HG03064 (cell line): ENCODE results near the gene JAK3.
"Not testable (repeated sequence)": the region's sequence is repeated elsewhere in the genome, so short reads cannot be mapped to it uniquely, and the experiment has no call there.

Experiments
- ATAC-seq: cut with Tn5 transposase; IDR thresholded peaks from one replicate; pipeline ENCODE4 v1.9.1; 2021; ENCODE audit warnings: low read depth; ENCODE audit not compliant: unreplicated experiment

JAK3 gene

DNA sequence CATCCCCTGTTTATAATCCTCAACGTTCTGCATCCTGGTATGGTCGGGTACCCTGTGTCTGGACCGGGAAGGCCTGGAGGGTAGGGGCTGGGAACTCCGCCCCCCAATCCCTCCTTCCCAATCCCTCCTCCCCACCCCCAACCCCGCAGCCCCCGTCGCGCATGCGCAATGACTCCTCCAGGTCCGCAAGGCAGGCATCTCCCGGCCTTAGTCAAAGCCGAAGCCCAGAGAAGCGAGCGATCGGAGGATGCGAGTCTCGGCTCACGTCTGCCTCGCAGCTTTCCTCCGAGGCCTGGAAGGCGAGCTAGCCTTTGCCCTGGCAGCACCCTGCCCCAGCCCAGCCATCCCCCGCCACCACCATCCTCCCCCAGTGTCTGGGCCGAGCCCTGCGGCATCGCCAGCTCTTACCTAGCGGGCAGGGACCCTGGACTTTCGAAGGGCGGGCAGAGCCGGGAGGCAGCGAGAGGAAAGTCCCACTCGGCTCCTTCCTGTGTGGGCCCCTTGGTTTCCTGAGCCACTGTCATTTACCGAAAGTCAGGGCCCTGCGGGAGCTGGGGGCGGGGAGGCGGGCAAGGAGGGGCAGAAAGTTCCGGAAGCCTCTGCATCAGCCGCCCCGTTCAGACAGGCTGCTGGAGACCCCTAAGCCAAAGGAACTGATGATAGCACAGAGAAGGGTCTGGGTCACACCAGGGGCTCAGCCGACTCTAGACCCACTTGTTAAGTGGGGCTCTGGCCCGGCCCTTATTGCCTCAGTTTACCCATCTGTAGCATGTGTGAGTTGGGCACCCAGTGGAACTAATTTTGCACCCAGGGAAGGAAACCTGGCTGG is at the start of gene JAK3:
Gene JAK3, minus strand, starts transcription at position 445 of the 829 bp plus-strand sequence. CDS start 3,565 bp downstream, outside the sequence.
- no peak for ATAC-seq

GRCh38 chr19:17893766-17894165 is 46.0 kb upstream of the JAK3 start:
- ATAC-seq = no peak

DNA sequence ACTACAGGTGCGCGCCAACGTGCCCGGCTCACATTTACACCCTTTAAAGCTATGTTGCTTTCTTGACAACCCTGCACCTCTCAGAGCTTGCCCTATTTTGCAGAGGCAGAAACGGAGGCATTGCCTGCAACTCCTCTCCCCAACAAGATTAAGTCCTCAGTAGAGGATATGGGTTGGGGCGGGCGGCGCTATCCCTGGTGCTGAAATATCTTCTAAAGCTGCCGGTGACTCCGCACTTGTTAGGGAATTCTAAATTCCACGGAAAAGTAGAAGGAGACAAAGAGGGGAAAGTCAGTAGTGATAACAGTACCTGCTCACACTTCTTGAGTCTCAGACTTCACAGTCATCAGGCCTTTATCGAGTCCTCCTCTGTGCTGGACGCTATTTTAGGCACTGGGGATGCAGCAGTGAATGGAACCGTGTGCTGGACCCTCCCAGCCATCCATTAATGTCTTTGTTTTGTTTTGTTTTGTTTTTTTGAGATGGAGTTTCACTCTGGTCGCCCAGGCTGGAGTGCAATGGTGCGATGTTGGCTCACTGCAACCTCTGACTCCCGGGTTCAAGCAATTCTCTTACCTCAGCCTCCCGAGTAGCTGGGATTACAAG is 41.9 kb upstream of the JAK3 start:
- no peak for ATAC-seq

DNA sequence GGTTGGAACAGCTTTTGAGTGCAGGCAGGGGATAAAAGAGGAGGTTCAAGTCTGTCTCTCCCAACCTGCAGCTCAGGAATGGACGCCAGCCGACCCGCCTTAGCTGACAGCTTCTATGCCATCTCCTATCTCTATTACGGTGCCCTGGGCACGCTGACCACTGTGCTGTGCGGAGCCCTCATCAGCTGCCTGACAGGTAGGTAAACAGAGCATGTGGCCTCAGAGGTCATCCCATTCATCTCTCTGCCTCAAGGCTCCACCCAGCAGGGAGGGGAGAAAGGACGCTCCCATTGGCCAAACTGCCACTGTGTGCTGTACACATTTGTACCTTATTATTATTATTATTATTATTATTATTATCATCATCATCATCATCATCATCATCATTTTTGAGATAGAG is 40.5 kb upstream of the JAK3 start:
- ATAC-seq = no peak

- ATAC-seq = not testable (repeated sequence)
Measured at GRCh38 chr19:17887221-17887620, 39.4 kb upstream of the JAK3 start.

GRCh38 chr19:17886515-17886914 is 38.7 kb upstream of the JAK3 start:
- no peak for ATAC-seq

- no peak for ATAC-seq
Measured at GRCh38 chr19:17883627-17884410, 36.0 kb upstream of the JAK3 start.

DNA sequence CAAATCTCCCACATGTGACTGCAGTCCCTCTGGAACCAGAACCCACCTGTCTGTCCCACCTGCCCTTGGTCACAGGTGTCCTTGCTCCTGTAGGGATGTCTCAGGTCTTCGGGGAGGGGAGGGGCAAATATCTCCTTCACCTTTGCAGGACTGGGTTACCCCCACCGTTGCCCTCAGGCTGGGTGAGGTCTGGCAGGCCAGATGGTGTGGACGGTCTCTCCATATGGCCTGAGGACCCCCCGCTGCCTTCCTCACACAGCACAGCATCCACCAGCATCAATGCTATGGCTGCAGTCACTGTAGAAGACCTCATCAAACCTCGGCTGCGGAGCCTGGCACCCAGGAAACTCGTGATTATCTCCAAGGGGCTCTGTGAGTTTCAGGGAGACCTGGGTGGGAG is 33.9 kb upstream of the JAK3 start:
- ATAC-seq = no peak

DNA sequence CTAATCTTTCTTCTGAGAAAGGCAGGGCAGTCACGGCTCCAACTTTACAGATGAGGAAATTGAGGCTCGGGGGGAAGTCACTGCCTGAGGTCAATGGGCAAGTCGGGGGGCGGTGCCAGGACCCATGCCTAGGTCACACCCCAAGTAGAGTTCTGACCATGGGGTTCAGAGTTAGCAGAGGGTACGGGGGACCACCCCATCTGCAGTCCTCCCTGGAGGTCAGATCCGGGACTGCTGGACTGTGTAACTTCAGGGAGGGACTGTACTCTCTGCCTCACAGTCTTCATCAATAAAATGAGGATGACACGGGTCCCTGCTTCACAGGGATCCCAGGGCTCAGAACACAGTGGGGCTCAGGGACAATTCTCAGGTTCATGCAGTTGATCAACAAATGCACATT is 31.7 kb upstream of the JAK3 start:
- ATAC-seq = no peak

DNA sequence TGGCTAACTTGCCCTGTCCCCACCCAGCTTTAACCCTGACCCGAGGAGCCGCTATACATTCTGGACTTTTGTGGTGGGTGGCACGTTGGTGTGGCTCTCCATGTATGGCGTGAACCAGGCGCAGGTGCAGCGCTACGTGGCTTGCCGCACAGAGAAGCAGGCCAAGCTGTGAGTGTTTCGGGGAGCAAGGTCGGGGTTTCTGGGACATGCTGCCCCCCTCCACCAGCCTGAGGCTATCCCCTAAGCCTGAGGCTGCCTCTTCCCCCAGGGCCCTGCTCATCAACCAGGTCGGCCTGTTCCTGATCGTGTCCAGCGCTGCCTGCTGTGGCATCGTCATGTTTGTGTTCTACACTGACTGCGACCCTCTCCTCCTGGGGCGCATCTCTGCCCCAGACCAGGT is 29.9 kb upstream of the JAK3 start:
- no peak for ATAC-seq

- no peak for ATAC-seq
Measured at GRCh38 chr19:17874758-17875135, 27.0 kb upstream of the JAK3 start.

- no peak for ATAC-seq
Measured at GRCh38 chr19:17873786-17874757, 26.3 kb upstream of the JAK3 start.

GRCh38 chr19:17872251-17873001 is 24.6 kb upstream of the JAK3 start:
- no peak for ATAC-seq

GRCh38 chr19:17871878-17872250 is 24.1 kb upstream of the JAK3 start, which contains the start of gene SLC5A5:
Gene SLC5A5 (plus strand): TSS chr19:17871945. CDS start chr19:17872320, 375 bp downstream.
- no peak for ATAC-seq

DNA sequence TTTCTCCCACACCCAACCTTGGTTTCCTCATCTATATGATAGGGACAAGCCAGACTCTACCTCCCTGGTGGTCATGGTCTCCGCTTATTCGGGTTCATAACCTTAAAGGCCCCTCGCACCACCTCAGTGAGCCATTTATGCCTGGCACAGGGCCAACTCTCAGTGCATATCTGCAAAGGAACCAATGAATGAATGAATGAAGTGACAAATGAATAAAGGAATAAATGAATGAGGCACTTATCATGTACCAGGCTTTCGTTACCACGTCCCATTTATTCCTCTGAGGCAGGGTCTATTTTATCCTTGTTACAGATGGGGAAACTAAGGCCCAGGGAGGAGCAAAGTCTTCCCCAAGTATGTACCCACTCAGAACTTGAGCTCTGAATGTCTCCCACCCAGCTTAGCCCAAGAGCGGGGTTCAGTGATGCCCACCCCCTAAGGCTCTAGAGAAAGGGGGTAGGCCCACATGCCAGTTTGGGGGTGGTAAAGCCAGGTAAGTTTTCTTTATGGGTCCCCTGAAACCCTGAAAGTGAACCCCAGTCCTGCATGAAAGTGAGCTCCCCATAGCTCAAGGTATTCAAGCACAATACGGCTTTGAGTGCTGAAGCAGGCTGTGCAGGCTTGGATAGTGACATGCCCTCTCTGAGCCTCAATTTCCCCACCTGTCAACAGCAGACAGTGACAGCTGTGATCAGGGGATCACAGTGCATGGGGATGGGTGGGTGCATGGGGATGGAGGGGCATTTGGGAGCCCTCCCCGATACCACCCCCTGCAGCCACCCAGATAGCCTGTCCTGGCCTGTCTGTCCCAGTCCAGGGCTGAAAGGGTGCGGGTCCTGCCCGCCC is 23.5 kb upstream of the JAK3 start:
- no peak for ATAC-seq

DNA sequence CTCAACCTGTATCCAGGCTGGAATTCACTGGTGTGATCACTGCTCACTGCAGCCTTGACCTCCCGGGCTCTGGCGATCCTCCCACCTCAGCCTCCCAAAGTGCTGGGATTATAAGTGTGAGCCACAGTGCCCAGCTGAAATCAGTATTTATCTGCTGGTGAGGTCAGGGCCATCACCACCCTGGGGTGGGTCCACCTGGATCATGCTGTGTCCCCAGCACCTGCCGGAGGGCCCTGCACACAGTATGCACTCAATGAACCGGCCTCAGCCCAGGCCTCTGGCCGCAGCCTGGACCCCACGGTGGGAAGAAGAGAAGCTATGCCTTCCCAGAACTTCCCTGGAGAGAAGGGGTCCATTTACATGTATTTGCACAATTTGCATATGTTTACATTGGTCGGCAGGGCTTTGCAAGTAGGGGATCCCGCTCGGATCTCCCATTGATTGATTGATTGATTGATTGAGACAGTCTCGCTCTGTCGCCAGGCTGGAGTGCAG is 21.4 kb upstream of the JAK3 start:
- ATAC-seq = no peak

DNA sequence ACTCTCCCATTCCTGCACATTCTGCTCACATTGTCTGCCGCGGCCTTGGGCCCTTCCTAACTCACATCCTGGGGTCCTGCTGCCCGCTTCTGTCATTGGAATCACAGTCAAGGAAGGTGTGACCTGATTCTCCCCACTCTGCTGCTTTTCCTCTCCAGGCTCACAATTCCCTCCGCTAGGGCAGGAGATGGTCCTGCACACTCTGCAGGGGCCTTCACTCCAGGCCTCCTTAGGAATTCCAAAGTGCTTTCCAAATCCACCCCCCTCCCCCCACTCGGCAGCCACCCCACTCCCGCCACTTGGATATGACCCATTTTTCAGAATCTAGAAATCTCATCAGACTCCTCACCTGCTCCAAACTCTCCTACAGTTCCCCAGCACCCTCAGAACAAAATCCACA is 20.9 kb upstream of the JAK3 start:
- no peak for ATAC-seq

DNA sequence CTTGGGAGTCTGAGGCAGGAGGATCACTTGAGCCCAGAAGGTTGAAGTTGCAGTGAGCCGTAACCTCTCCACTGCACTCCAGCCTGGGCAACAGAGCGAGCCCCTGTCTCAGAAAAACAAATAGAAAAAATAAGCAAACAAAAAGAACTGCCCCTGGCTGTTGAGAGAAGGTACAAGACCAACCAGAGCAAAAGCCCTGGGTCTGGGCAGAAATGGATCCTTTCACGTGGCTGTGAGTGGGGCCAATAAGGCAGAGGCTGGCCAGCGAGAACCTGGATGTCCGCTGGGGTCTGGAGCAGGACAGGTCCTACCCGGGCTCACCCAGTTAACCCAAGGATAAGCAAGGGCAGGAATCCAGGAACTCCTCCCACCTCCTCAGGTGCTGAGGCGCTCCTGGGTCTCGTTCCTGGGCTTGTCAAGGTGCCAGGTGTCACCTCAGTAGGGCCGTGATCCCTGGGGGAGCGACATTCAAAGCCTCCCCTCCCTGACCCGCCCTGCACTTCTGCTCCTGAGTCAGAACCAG is 19.2 kb upstream of the JAK3 start:
- ATAC-seq = no peak
